Stomach (tissue), 4 donors: ENCODE data around the gene RAP2B.

ENCODE experiments used
- CTCF ChIP-seq, 7 experiments: fragments of 450-650 bp in 4 of 7; fragments of 200-600 bp in 3 of 7; sonication (generic) in 3 of 7; IDR thresholded peaks; one replicate each; pipeline ENCODE4 v1.5.1; 2016 to 2019; ENCODE audit warnings: antibody characterized with exemption in 7 of 7, control low read depth in 2 of 7, mild to moderate bottlenecking in 1 of 7
- EP300 ChIP-seq: sonication (generic); formaldehyde crosslinking; IDR thresholded peaks from one replicate; pipeline ENCODE4 v1.6.1; 2017; ENCODE audit warnings: antibody characterized with exemption
- POLR2A ChIP-seq, 4 donors: fragments of 450-650 bp; IDR thresholded peaks; one replicate each; pipeline ENCODE4 v1.6.1; 2016; ENCODE audit warnings: antibody characterized with exemption in 4 of 4, control low read depth in 2 of 4, mild to moderate bottlenecking in 1 of 4, moderate library complexity in 1 of 4

- TF ChIP-seq CTCF (IDR thresholded peaks at IDR 0.05) (no peak), POLR2A (IDR thresholded peaks at IDR 0.05) (no peak), EP300 (no peak)
Measured at GRCh38 chr3:153127788-153128187, 34.2 kb upstream of the RAP2B start.
